Measurements from ENCODE around the gene STARD13. TPM values are rescaled to one million over a fixed set of nuclear protein-coding genes. Genes with fewer than 3 reads are reported as not detected.

Gene STARD13
- total RNA-seq, 2 experiments from 2014 or later, result not detected

GRCh38 chr13:33263976-33264619 is 21.5 kb downstream of the STARD13 start:
- Mint-ChIP-seq H3K4me1 (ENCODE audit: low read depth) (no peaks in the 10 kb centered on the region), H3K9me3 (no peaks in the 10 kb centered on the region), H3K36me3 (ENCODE audit: low read depth) (no peaks in the 10 kb centered on the region), H3K27me3 (peaks cover 2% of the 10 kb centered on the region), H3K27ac (no peak overlapping the region), H3K4me3 (no peak overlapping the region)
- intact Hi-C loops (cut with micrococcal nuclease), result no loop called here
- ChIA-PET POLR2A (no interaction called here), CTCF (no interaction called here)
- ATAC-seq (no peak), DNase-seq (no peak)
- no peak for TF ChIP-seq CTCF (IDR thresholded peaks at IDR 0.05)

- ChIA-PET CTCF (no interaction called here), POLR2A (no interaction called here)
- no peak for TF ChIP-seq CTCF (IDR thresholded peaks at IDR 0.05)
- H3K27me3 Mint-ChIP-seq, result peaks cover 2% of the 10 kb centered on the region
- no peaks in the 10 kb centered on the region for H3K36me3 Mint-ChIP-seq (ENCODE audit: low read depth)
- DNase-seq (no peak), ATAC-seq (no peak)
- no peak overlapping the region for H3K27ac Mint-ChIP-seq
- H3K4me1 Mint-ChIP-seq (ENCODE audit: low read depth), result no peaks in the 10 kb centered on the region
- intact Hi-C loops (cut with micrococcal nuclease), result no loop called here
- H3K4me3 Mint-ChIP-seq, result no peak overlapping the region
- no peaks in the 10 kb centered on the region for H3K9me3 Mint-ChIP-seq
Observed at GRCh38 chr13:33263484-33263883, 22.1 kb downstream of the STARD13 start.

DNA sequence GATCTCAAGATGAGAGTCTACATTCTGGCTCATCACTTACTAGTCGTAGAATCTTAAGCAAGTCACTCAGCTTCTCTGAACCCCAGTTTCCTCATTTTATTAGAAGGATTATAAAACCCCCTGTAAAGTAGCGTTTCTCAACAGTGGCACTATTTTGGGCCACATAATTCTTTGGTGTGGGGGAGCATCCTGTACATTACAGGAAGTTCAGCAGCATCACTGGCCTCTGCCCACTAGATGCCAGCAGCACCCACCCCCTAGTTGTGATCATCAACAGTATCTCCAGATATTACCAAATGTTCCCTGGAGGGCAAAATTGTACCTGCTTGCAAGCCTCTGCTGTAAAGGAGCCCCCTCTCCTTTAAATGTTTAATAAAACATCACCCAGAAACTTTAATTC is 22.6 kb downstream of the STARD13 start:
- intact Hi-C loops (cut with micrococcal nuclease), result no loop called here
- Mint-ChIP-seq H3K27me3 (peaks cover 2% of the 10 kb centered on the region), H3K4me1 (ENCODE audit: low read depth) (no peaks in the 10 kb centered on the region), H3K27ac (no peak overlapping the region), H3K4me3 (no peak overlapping the region), H3K36me3 (ENCODE audit: low read depth) (no peaks in the 10 kb centered on the region), H3K9me3 (no peaks in the 10 kb centered on the region)
- DNase-seq (peak; percentile 12), ATAC-seq (peak; percentile 42)
- ChIA-PET CTCF (interaction anchor here (0.6 kb wide), 1 partner anchor 155 kb away, joined by 3 read pairs; no protein-coding TSS in a partner anchor), POLR2A (no interaction called here)
- no peak for TF ChIP-seq CTCF (IDR thresholded peaks at IDR 0.05)

DNA sequence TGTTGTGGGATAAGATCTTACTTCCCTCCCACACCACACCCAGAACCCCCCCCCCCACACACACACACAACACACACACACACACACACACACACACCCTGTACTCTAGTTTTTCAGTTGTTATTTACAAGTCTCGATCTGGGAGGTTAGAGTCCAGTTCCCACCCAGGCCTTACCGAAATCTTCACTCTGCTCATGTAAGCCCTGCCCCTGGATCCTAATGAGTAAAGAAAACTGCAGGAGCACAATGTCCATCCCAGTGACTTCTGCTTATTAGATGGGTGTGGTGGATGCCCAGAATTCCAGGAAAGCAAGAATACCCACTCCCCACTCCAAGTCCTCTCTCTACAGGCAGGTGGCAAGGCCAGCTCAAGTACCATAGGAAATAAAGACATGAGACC is 23.0 kb downstream of the STARD13 start:
- Mint-ChIP-seq H3K4me3 (no peak overlapping the region), H3K9me3 (no peaks in the 10 kb centered on the region), H3K36me3 (ENCODE audit: low read depth) (no peaks in the 10 kb centered on the region), H3K27ac (no peak overlapping the region), H3K27me3 (peaks cover 2% of the 10 kb centered on the region), H3K4me1 (ENCODE audit: low read depth) (no peaks in the 10 kb centered on the region)
- intact Hi-C loops (cut with micrococcal nuclease), result no loop called here
- CTCF ChIA-PET, result interaction anchor here (0.6 kb wide), 1 partner anchor 155 kb away, joined by 3 read pairs; no protein-coding TSS in a partner anchor
- no peak for TF ChIP-seq CTCF (IDR thresholded peaks at IDR 0.05)
- no peak for DNase-seq
- no peak for ATAC-seq
- POLR2A ChIA-PET, result no interaction called here

DNA sequence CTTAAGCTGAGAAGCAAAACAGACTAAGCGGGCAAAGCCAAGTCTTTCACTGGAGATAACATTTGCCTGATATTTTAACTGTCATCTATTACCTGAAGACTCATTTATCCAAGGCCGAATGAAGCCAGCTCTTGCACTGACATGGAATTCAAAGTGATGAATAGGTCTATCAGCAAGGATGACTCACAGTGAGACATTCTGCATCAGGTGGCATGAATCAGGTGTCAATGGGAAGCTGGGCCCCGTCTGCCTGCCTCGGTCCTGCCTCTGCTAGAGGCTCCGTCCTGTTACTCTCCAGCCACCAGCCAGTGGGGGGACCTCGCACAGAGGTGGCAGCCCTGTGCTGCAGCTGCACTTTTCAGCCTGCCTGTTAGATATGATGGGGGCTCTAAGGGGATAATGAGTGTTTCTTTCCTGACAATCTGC is 23.5 kb downstream of the STARD13 start:
- ChIA-PET POLR2A (no interaction called here), CTCF (interaction anchor here (1.2 kb wide), 1 partner anchor 281 kb away, joined by 4 read pairs; no protein-coding TSS in a partner anchor)
- no peak for TF ChIP-seq CTCF (IDR thresholded peaks at IDR 0.05)
- Mint-ChIP-seq H3K36me3 (ENCODE audit: low read depth) (no peaks in the 10 kb centered on the region), H3K27me3 (peaks cover 2% of the 10 kb centered on the region), H3K4me3 (no peak overlapping the region), H3K4me1 (ENCODE audit: low read depth) (no peaks in the 10 kb centered on the region), H3K27ac (no peak overlapping the region), H3K9me3 (no peaks in the 10 kb centered on the region)
- ATAC-seq (no peak), DNase-seq (no peak)
- intact Hi-C loops (cut with micrococcal nuclease), result no loop called here
